ENCODE data around the gene EFNA4. TPM values are rescaled to one million over a fixed set of nuclear protein-coding genes. Genes with fewer than 3 reads are reported as not detected.

The EFNA4 gene, protein sequence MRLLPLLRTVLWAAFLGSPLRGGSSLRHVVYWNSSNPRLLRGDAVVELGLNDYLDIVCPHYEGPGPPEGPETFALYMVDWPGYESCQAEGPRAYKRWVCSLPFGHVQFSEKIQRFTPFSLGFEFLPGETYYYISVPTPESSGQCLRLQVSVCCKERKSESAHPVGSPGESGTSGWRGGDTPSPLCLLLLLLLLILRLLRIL
- 1 to 10 TPM; 1.7 to 7.1 (median 4.6) TPM for polyA plus RNA-seq

- WGBS, 3 donors: 0 to 1% (median 1%) methylated on average over 40 to 51 of the region's 57 CpGs
- H3K27ac ChIP-seq (ENCODE audit: low read depth, low read length): no peak within 1 kb of the TSS
Measured at GRCh38 chr1:155063550-155064110, at the start of gene EFNA4. TSS of gene EFNA4 (plus strand) at chr1:155063740. CDS start at chr1:155063824, 84 bp downstream.

GRCh38 chr1:155014709-155015508, 48.6 kb upstream of the EFNA4 start:
- no peak overlapping the region for H3K27ac ChIP-seq (ENCODE audit: low read depth, low read length)
- 90 to 91% (median 91%) methylated on average over 30 to 31 of the region's 31 CpGs for WGBS, 3 donors

GRCh38 chr1:155015527-155016230, 47.9 kb upstream of the EFNA4 start:
- WGBS, 3 donors: 82 to 85% (median 85%) methylated on average over 16 of the region's 16 CpGs
- no peak overlapping the region for H3K27ac ChIP-seq (ENCODE audit: low read depth, low read length)

- 71 to 82% (median 77%) methylated on average over 24 to 26 of the region's 26 CpGs for WGBS, 3 donors
- no peak overlapping the region for H3K27ac ChIP-seq (ENCODE audit: low read depth, low read length)
Measured at GRCh38 chr1:155016231-155016831, 47.2 kb upstream of the EFNA4 start.

- H3K27ac ChIP-seq (ENCODE audit: low read depth, low read length): peak overlapping the region; percentile 57
- 3 to 7% (median 3%) methylated on average over 23 to 49 of the region's 49 CpGs for WGBS, 3 donors
Measured at GRCh38 chr1:155017041-155017945, 46.2 kb upstream of the EFNA4 start.

DNA sequence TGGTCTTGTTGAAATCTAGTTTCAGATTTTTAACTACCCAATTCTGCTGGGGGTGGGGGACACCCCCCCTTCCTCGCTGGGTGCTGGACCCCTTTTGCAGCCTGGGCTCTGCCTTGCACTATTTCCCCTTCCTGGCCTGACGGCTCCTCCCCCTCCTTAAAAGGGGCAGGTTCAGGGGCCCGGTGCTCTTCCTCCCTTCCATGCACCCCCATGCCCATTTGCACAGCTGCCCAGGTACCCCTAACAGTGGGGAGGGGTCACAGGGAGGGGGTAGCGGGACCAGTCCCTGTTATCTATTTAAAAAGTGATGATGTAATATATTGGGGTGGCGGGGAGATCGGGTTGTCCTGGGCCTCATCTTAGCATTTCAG, 45.6 kb upstream of the EFNA4 start:
- WGBS, 3 donors: 37 to 53% (median 49%) methylated on average over 6 of the region's 6 CpGs
- H3K27ac ChIP-seq (ENCODE audit: low read depth, low read length): no peak overlapping the region

- no peak overlapping the region for H3K27ac ChIP-seq (ENCODE audit: low read depth, low read length)
- WGBS, 3 donors: 84 to 90% (median 85%) methylated on average over 8 of the region's 8 CpGs
Measured at GRCh38 chr1:155018617-155019348, 44.8 kb upstream of the EFNA4 start.

DNA sequence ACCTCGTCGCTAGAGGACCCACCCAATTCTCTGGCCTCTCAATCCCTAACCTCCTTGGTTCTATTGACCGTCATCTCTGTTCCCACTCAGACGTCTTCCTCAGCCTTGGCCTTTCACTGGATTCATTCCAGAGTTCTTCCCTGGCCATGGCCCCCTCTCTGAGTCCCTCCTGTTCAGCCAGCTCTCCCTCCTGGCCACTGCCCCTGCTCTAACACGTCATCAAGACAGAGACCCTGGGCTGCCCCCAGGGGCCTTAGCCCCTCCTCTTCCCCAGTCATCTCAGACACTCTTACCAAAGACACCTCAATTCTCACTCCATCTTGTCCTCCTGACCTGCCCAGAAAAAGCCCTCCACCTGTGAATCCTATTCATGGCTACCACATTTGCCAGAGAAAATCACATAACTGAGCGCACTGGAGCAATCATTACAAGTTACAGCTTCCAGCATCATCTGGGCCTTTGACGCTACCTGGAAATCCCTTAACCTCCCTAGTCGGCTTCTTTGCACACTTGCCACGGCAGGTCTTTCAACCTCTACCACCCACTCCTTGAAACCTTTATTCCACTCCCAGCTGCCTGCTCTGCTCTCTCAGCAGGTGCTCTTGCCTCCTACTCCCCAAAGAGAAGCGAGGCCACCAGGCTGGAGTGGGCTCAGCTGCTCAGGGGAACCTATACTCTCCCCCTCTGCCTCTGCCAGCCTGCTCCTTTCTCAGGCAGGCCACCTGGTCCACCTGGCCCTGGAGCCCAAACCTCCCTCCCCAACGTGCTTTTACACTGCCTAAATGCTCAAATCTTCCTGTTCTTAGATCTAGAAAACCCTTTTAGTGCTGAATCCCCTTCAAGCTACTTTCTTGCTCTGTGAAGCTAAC, 43.9 kb upstream of the EFNA4 start:
- no peak overlapping the region for H3K27ac ChIP-seq (ENCODE audit: low read depth, low read length)
- 75 to 87% (median 82%) methylated on average over 11 of the region's 11 CpGs for whole genome bisulfite sequencing, 3 donors

DNA sequence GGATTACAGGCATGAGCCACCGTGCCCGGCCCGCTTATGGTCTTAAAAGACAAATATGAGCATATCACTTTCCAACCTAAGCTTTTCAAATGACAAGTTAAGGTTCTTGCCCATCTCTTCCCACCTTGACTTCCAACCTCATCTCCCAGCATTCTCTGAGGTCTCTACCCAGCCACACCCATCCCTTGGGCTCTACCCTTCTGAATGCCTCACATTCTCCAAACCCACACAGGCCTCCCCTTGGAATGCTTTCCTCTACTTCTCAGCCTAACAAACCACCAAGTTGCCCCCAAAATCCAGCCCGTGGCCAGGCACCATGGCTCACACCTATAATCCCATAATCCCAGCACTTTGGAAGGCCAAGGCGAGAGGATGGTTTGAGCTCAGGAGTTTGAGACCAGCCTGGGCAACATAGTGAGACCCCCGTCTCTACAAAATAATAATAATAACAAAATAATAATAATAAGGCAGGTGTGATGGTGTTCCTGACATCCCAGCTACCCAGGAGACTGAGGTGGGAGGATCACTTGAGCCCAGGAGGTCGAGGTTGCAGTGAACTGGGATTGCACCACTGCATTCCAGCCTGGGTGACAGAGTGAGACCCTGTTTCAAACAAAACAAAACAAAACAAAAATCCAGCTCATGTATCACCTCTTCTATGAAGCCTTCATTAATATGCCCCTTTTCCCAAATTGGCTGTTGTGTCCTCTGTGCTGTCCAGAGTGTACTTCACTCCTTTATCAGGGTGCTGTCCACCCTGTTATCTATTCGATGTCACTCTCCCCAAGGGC, 41.2 kb upstream of the EFNA4 start:
- 84 to 89% (median 85%) methylated on average over 8 of the region's 8 CpGs for WGBS, 3 donors
- H3K27ac ChIP-seq (ENCODE audit: low read depth, low read length): no peak overlapping the region

DNA sequence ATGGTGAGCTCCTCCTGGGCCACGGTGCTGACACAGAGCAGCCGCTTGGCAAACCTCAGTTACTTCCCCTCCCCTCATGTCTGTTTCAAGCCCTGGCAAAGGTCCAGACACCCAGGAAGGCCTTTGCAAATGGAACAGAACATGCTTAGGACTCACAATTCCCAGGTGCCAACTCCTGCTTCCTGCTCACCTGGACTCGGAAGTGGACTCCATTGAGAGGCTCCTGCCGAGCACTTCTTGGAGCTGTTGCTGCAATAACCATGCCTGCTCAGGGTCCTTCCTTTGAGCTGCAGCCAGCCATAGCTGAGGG, 40.7 kb upstream of the EFNA4 start:
- H3K27ac ChIP-seq (ENCODE audit: low read depth, low read length): no peak overlapping the region
- WGBS, 3 donors: 39 to 63% (median 56%) methylated on average over 4 of the region's 4 CpGs

GRCh38 chr1:155023627-155024026, 39.9 kb upstream of the EFNA4 start:
- WGBS, 3 donors: 74 to 88% (median 83%) methylated on average over 5 of the region's 5 CpGs
- no peak overlapping the region for H3K27ac ChIP-seq (ENCODE audit: low read depth, low read length)

- 89 to 91% (median 90%) methylated on average over 9 of the region's 9 CpGs for whole genome bisulfite sequencing, 3 donors
- no peak overlapping the region for H3K27ac ChIP-seq (ENCODE audit: low read depth, low read length)
Measured at GRCh38 chr1:155024315-155024714, 39.2 kb upstream of the EFNA4 start.

GRCh38 chr1:155026154-155026553, 37.4 kb upstream of the EFNA4 start:
- 68 to 78% (median 75%) methylated on average over 9 of the region's 9 CpGs for WGBS, 3 donors
- no peak overlapping the region for H3K27ac ChIP-seq (ENCODE audit: low read depth, low read length)

DNA sequence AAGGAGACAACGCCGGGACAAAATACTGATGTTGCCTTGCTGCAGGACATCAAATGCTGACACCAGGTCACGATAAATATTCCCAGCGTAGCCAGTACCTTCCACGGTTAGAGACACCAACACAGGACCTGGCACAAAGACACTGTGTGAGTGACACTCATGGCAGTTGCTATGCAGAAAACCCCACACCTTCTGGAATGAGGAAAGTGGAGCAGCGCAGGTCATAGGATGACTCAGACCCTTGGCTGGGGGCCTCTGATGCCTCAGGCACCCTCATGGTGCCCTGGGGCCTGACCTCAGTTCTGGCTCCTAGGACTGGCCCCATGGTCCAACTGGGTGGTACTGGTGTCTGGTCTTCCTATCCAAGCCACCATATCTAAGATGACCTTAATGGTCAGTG, 37.0 kb upstream of the EFNA4 start:
- WGBS, 3 donors: 91 to 95% (median 91%) methylated on average over 6 of the region's 6 CpGs
- no peak overlapping the region for H3K27ac ChIP-seq (ENCODE audit: low read depth, low read length)

GRCh38 chr1:155029513-155030242, 33.9 kb upstream of the EFNA4 start:
- 84 to 87% (median 85%) methylated on average over 15 to 16 of the region's 16 CpGs for WGBS, 3 donors
- no peak overlapping the region for H3K27ac ChIP-seq (ENCODE audit: low read depth, low read length)
